OCI-M2 (cell line): ENCODE data around the gene WSB1.
"Not testable (repeated sequence)": the region's sequence is repeated elsewhere in the genome, so short reads cannot be mapped to it uniquely, and the experiment has no call there.

Experiments used
- DNase-seq: peaks from one replicate; lab custom pipeline; 2025; ENCODE audit not compliant: unreplicated experiment; lab: John Stamatoyannopoulos, UW

WSB1 gene, protein sequence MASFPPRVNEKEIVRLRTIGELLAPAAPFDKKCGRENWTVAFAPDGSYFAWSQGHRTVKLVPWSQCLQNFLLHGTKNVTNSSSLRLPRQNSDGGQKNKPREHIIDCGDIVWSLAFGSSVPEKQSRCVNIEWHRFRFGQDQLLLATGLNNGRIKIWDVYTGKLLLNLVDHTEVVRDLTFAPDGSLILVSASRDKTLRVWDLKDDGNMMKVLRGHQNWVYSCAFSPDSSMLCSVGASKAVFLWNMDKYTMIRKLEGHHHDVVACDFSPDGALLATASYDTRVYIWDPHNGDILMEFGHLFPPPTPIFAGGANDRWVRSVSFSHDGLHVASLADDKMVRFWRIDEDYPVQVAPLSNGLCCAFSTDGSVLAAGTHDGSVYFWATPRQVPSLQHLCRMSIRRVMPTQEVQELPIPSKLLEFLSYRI

DNA sequence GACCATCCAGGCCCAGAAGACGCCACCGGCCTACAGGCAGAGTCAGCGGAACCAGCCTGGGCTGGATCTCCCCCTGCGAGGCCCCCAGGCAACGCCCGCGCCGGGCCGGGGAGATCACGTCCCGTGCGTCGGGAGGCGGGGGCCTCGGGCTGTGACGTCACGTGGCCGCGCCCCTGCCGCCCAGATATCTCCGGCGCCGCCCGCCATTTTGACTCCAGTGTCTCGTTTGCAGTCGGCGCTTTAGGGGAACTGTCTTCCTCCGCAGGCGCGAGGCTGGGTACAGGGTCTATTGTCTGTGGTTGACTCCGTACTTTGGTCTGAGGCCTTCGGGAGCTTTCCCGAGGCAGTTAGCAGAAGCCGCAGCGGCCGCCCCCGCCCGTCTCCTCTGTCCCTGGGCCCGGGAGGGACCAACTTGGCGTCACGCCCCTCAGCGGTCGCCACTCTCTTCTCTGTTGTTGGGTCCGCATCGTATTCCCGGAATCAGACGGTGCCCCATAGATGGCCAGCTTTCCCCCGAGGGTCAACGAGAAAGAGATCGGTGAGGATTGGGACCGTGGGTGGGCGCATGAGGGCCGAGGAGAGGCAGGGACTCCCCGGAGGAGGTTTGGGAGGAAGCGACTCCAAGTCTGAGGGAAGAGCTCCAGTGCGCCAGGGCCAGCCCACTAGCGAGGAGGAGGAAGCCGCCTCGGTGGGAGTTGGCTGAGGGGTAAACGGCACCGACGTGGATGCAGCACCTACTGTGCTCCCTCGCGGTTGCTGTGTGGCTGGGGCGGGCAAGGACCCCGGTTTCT lies at the start of gene WSB1:
TSS of gene WSB1 (plus strand) at position 217 of the 791 bp plus-strand sequence. CDS start at position 499, 282 bp downstream.
- peak; percentile 49 for DNase-seq

DNA sequence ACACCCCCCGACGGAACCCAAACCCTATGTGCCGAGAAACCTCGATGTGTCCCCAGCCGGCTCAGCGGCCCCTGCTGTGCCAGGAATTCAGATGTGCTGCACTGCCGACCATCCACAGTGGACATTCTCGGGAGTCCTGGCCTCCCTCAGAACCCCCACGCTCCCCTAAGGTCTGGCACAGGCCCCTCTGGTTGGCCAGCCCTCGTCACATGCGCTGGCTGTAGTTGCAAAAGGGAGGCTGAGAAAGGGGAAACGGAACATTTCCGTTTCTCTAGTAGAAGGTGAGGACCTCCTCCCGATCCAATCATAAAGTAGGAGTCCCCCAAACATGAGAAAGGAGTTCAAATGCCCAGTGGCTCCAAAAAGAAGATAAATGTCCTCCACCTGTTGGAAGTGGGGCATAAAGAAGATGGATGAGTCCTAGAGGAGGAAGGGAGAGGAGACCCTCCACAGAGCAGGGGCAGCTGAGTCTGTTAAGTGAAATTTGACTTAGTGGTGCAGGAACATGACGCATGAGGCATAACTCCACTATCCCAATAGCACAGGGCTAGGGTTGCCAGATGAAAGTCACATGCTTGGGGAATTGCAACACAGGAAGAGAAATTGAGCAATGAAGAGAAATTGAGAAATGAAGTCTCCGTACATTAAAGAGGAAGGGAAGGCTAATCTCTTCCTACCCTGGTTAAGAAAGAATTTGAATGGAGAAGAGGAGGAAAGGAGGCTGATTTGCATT lies 49.3 kb upstream of the WSB1 start:
- no peak for DNase-seq

DNA sequence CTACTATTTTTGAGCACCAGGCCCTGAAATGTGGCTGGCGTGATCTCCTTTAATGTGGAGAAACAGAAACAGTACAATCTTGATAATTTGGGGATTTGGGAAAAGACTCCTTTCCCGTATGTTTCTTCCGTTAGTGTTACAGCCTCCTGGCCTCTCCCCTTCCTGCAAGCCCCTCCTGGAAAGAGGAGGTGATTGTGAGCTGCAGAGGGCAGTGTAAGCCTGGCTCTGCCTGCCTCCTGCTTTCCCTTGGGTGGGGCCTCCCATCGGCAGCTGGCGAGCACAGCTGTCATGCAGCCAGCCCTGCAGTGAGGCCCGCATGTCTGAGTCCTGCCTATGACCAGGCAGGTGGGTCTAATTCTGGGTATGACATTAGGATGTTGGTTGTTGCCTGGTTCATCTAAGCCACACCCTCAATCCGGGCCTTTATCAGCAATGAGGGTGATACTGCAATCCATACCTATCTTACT lies 48.7 kb upstream of the WSB1 start:
- DNase-seq: no peak

DNA sequence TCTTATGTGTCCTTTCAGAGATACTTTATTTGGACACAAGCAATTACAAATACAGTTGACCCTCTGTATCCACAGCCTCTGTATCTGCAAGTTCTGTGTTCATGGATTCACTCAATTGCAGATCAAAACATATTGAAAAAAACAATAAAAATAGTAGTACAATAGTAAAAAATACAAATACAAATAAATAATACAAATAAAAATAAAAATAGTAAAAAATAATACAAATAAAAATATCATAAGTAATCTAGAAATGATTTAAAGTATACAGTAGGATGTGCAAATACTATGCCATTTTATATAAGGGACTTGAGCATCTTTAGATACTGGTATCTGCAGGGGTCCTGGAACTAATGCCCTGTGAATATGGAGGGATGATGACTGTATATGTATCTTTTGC lies 47.4 kb upstream of the WSB1 start:
- DNase-seq: no peak

DNA sequence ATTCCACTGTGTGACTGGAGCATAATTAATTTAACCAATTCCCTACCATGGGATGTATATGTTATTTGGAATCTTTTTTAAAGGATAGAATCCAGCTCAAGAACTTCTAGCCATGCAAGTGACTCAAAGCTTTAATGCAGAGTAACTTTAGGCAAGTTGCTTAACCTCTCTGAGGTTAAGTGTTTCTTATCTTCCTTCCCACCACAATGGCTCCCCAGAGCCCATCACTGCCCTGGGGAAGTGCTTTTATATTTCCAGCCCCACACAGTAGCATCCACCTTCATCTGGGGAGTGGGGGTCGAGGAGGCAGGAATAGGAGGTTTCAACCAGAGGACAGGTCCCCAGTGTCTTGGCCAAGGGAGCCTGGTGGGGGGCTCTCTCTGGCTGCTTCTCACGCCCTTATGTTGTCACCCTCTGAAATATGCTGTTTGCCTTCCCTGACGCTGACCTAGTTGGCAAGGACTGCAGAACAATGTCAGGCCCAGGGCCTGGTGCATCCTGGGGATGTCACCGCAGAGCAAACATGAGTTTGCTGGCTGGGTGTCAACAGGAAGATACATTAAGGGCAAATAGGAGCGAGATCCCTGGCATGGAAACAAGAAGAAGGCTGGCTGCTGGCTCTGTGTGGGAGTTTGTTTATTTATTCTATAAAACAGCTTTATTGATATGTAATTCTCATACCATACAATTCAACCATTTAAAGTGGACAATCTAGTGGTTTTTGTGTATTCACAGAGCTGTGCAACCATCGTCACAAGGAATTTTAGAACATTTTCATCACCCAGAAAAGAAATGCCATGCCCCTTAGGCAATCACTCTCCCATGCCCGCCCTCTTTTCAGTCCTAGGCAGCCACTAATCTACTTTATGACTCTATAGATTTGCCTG lies 46.6 kb upstream of the WSB1 start:
- DNase-seq: no peak

DNA sequence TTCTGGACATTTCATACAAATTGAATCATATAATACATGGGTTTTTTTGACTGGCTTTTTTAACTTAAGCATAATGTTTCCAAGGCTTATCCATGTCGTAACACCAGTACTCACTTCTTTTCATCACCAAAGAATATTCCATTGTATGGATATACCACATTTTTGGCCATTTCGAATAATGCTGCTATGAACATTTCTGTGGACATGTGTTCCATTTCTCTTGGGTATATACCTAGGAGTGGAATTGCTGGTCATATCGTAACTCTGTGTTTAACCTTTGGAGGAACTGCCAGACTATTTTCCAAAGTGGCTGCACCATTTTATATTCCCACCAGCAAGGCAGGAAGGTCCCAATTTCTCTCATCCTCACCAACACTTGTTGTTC lies 46.0 kb upstream of the WSB1 start:
- DNase-seq: no peak

DNA sequence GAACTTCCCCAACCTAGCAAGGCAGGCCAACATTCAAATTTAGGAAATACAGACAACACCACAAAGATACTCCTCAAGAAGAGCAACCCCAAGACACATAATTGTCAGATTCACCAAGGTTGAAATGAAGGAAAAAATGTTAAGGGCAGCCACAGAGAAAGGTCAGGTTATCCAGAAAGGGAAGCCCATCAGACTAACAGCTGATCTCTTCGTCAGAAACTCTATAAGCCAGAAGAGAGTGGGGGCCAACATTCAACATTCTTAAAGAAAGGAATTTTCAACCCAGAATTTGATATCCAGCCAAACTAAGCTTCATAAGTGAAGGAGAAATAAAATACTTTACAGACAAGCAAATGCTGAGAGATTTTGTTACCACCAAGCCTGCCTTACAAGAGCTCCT lies 43.1 kb upstream of the WSB1 start:
- not testable (repeated sequence) for DNase-seq

DNA sequence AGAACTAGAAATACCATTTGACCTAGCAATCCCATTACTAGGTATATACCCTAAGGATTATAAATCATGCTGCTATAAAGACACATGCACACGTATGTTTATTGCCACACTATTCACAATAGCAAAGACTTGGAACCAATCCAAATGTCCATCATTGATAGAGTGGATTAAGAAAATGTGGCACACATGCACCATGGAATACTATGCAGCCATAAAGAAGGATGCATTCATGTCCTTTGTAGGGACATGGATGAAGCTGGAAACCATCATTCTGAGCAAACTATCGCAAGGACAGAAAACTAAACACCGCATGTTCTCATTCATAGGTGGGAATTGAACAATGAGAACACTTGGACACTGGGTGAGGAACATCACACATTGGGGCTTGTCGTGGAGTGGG lies 39.1 kb upstream of the WSB1 start:
- DNase-seq: not testable (repeated sequence)

DNA sequence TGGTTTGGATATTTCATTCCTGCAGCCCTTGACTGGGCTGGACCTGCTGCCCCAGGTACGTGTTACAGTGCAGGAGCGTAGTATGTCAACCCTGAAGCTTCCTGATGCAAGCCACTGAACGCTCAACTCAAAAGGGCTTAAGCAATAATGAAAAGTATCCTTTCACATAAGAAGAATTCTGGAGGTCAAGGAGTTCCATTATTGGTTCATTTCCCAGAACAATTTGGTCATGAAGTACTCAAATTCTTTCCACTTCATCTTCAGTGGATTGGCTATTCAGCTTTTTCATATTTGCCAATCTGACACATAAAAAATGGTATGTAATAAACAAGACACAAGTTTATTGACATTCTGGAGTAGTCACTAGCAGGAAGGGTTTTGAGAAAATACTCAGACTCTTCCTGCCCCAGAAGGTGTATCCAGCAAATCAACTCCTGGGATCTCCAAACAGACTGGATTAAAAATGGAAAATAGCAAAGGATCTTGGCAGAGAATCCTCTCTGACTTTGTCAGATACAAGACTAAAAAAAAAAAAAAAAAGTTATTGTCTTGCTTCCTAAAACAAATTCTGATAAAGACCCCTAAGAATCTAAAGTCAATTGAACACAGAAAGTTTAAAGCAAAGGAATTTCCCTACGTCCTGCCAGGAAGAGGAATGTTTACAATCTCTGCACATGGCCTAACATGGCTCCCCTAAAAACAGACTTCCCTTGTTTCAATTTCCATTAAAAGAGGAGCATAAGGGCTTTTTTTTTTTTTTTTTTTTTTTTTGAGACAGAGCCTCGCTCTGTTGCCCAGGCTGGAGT lies 37.5 kb upstream of the WSB1 start:
- no peak for DNase-seq

DNA sequence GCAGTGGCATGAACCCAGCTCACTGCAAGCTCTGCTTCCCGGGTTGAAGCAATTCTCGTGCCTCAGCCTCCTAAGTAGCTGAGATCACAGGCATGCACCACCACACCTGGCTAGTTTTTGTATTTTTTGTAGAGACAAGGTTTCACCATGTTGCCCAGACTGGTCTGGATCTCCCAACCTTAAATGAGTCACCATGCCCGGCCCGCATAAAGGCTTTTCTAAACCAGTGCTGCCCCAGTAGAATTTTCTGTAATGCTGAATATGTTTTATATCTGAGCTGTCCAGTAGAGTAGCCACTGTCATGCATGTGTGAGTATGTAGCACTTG lies 36.9 kb upstream of the WSB1 start:
- no peak for DNase-seq

DNA sequence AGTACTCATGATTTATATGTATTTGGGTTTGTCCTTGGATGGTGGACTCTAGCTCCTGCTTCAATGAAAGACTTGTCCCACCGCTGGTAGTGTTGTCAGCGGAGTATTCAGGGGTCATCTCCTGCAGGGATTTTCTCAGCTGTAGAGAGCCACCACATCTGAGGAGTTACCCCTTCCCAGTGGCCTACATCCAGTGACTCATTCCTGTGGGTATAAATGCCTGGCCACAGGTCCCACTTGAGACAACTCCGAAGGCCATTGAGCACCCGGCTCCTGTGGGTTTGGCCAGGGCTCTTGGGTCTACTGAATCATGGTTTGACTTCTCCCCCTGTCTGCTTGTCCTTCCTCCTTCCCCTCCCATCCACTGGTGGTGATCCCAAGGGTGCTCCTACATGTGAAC lies 34.6 kb upstream of the WSB1 start:
- DNase-seq: no peak

DNA sequence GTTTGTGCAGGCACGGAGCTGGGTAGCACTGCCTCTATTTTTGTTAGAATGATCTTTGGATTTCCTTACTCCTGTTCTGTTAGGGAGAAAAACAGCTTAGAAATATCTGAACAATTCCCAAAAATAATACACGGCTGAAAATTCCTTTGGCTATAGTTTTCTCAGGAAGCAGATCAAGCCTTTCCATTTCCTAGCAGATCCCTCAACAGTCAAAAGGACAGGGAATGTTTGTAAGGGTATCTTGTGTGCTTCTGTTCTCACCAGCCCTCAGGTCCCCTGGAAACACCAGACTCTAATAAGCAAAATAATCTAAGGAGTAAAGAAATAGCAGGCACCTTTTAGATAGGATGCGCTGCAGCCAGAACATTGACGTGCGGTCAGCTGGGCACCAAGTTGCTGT lies 30.5 kb upstream of the WSB1 start:
- no peak for DNase-seq

DNA sequence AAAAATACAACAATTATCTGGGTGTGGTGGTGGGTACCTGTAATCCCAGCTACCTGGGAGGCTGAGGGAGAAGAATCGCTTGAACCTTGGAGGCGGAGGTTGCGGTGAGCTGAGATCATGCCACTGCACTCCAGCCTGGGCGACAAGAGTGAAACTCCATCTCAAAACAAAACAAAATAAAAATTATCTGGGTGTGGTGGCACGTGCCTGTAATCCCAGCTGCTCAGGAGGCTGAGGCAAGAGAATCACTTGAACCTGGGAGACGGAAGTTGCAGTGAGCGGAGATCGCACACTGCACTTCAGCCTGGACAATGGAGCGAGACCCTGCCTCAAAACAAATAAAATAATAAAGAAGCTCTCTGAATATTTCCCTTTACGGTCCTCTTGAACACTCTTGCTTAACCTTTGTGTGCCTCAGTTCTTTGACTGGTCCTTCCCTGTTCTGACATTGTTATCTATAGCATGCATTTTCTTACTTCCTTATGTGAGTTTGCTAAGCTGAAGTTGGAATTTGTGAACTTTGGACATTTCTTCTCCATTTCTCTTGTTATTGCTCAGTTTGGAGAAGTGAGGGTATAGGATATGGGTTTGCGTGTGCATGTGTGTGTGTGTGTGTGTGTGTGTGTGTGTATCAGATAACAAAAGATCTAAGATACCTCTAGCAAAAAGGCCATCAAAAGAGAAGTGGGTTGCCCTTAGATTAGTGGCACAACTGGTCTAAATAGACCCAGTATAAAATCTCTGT lies 29.7 kb upstream of the WSB1 start:
- no peak for DNase-seq

DNA sequence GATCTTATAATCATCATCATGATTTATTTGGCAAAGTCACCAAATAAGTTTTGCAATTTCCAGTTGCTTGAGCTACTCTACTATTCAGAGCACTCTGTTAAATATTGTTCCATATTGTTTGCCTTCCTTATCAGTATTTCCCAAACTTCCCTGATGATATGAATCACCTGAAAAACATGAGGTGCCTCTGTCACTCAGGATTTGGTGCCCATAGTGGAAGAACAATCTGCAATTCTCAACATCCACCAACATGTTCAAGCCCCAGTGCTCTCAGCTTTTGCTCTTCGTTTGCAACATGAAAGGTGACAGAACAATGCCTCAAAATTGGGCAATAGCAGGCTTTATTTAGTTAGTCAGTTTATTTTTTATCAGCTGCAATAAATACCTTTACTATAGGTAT lies 28.6 kb upstream of the WSB1 start:
- DNase-seq: no peak

DNA sequence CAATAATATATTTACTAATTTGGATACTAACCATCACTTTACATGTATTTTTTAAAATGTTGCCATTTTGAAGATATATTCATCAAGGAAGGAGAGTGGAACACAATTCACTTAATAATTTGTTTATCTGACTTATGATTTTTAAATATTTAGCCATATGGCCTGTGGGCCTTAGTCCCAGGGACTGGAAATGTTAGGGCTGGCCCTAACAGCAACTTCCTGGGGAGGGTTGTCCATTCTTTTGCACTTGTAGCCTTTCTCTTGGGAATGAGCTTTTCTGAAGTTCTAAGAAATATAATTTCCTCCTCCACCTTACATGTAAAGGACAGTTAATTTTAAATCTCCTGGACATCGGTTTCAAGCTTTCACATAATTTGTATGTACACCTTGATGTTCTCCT lies 27.7 kb upstream of the WSB1 start:
- no peak for DNase-seq

DNA sequence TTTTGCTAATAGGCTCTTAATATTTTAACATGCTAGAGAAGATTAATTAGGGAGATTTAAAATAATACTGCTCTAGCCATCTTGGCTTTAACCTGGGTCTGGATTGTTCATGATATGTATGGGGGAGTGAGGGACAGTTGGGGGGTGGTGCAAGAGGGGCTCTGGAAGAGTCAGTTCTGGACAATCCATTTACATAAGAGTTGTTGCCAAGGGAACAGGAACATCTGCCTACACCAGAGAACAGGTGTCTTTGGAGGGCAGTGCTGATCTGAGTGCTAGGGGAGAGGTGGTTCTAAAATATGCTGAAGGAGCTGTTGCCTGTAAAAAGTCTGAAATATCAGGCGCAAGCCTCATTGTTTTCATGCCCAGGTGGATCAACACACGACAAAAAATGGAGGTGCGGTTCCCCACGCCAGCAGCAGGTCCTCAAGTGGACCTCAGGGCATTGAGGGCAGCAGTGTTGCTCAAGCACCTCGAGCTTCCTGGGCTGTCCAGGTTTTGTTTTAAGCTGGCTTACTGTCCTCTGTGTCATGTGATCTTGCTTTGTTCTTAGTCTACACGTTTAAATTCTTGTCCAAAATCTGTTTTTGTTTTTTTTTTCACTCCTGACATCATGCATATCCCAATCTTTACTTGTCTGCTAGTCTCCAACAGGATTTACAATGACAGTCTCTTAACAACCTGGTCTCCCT lies 25.4 kb upstream of the WSB1 start:
- DNase-seq: no peak

DNA sequence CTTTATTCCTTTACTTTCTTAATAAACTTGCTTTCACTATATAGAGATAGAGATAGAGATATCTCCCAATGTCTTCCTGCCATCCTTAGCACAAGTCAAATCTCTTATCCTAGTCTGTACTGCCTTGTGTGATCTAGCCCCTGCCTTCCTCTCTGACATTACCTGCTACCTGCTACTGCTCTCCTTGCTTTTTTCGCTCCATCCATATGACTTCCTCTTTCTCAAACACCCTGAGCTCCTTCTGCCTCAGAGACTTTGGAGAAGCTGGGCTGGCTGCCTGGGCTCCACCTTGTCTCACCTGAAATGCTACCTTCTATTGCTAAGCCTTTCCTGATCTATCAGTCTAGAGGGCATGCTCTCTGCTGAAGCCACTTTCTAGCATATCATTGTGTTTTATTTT lies 24.7 kb upstream of the WSB1 start:
- DNase-seq: no peak

DNA sequence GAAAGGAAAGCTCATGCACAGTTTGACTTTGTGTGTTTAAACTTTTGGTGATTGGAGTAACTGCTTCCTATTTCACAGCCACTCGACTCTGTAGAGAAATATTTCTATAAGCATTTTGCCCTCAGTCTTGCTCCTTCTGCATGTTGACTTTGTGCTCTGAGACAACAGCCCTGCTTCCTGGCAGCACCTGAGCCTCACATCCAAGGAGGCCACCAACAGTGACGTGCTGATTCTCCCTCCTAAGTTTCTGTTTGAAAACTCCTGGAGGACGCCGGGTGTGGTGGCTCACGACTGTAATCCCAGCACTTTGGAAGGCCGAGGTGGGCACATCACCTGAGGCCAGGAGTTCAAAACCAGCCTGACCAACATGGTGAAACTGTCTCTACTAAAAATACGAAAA lies 23.9 kb upstream of the WSB1 start:
- no peak for DNase-seq
